Dermis blood vessel endothelial cell (primary cell): ENCODE measurements around the gene OGN. TPM values are rescaled to one million over a fixed set of nuclear protein-coding genes. Genes with fewer than 3 reads are reported as not detected.

Source experiments
- DNase-seq: peaks from one replicate; pipeline ENCODE4 v3.0.0; 2010
- total RNA-seq: library from RNA; depleted of rRNA; stranded (reverse); fragments of >200 nt; gene quantifications from 2 replicates; pipeline ENCODE4 v1.2.3, GENCODE V29; 2014

Gene OGN
- total RNA-seq, 1 donor from 2014 or later = not detected

DNA sequence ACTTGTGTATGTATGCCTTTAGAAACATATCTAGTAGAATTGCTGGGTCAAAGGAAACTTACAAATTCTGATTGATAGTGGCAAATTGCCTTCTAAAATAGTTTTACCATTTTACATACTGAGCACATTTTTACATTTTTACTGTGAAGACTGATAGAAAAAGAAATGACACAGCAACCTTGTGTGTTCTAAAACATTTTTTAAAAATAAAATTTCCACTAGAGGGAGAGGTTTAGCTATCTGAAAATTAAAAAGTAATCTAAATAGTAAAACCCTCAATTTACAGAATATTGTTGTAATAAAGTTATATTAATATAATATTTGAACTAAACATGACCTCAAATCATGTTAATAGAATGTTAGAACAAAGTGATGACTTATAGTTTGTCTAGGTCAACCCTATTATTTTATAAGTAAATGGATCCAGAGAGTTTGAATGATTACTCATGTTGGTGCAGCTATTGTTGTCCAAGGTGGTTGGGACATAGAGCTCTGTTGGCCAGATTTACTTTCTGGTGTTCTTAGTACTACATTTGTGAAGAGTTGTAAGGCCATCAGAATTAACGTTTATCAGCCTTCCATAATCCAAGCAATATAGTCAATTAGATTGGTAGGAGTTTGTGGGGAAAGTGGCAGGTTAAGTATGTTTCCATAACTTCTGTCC lies 61.4 kb downstream of the OGN start:
- DNase-seq = peak; percentile 18

DNA sequence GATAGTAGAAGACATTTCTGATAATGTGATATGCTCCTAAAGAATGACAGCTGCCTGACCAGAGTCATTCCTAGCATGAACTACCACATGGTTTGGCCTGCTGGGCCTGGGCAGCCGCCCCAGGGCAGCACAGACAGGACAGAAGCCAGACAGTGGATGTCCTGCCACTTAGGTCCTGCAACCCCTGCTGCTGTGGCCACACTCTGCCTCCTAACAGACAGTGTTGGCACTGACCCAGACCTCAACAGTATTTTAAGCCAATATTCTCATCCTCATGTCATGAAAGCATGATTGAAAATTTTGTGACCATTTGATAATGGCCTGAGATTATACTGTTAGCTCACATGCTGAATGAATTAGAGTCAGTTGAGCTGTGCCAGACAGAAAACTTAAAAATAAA lies 62.8 kb downstream of the OGN start:
- DNase-seq = no peak

DNA sequence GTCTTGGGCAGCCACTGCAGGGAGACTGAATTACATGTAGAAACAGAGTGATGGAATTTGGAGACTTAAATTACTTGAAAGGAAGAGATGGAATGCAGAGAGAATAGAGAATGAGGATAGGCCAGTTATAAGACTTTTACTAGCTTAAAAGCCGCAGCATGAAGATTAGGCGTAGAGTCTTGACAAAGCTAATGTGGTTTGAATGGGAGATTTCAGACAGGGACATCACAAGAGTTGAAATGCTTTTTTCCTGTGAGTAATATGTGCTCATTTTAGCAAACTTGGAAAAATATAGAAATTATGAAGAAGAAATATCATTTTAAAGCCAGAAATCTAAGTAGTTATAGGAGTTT lies 71.1 kb downstream of the OGN start:
- no peak for DNase-seq

Other genes starting within 250 kb of the OGN start
- 124 and 197 TPM in 2 replicates for gene IARS1, start 110.9 kb downstream of the OGN start, total RNA-seq
- 28.2 and 29.1 TPM in 2 replicates for gene NOL8, start 79.2 kb downstream of the OGN start, total RNA-seq
- gene CENPP, start 78.6 kb downstream of the OGN start, total RNA-seq = 2.9 and 3.3 TPM in 2 replicates
- under 0.01 and 0.23 TPM in 2 replicates for gene OMD, start 19.9 kb upstream of the OGN start, total RNA-seq
- gene ASPN, start 77.9 kb upstream of the OGN start, total RNA-seq = not detected in 2 replicates
- gene ECM2, start 131.4 kb upstream of the OGN start, total RNA-seq = not detected in 2 replicates